RWPE1 (cell line): ENCODE measurements around the gene PCCA.
"Not testable (repeated sequence)": the region's sequence is repeated elsewhere in the genome, so short reads cannot be mapped to it uniquely, and the experiment has no call there.

Experiments used
- CTCF ChIA-PET: fragments of 350-600 bp; sonication (Branson Sonifier 250); formaldehyde crosslinking; extraction: SDS; loops from one replicate; lab custom pipeline; 2021; lab: Yijun Ruan, JAX
- POLR2A ChIA-PET: fragments of 400-600 bp; formaldehyde crosslinking; extraction: SDS; loops from one replicate; lab custom pipeline; 2020; ENCODE audit warnings: antibody characterized with exemption; ENCODE audit not compliant: low non-redundant PET; lab: Yijun Ruan, JAX
- DNase-seq: peaks from one replicate; pipeline ENCODE4 v3.0.0; 2012; ENCODE audit warnings: low spot score
- H3K27ac ChIP-seq: fragments of 450-650 bp; 2 replicates; pipeline ENCODE4 v1.5.1; 2017
- TF ChIP-seq, protein P1 (sequence below): fragments of 450-650 bp; conservative IDR thresholded peaks from 2 replicates; pipeline ENCODE4 v1.5.1; 2017; ENCODE audit warnings: low read depth, mild to moderate bottlenecking

The PCCA gene

DNA sequence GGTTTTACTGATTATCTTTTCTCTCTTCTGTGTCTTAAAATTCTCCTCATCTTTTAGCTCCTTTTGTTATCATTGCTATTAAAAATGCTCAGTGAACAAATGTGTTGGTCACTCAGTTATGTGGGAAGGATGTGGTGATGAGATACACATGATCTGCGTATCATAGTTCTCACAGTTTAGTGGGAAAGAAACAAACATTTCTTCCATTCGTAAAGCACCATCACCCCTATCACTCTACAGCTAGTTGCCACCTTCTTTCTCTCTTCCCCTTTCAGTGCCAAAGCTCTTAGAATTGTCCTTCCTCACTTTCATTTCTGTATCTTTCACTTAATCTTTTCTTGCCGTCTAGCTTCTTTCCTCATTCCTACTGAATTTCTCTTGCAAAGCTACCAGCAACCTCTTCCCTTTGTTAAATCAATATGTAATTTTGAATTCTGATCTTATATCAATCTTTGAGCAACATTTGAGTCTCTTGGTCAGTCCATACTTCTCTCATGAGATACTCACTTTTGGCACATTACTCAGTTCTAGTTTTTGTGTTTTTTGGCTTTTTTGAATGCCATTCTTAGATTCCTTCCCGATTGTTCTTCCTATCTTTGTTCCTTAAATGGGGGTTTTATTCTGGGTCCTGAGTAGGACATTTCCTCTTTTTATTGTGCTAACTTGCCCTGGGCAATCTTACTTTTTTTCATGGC, 122.3 kb downstream of the PCCA start:
- ChIA-PET POLR2A (no interaction called here), CTCF (no interaction called here)
- TF ChIP-seq, protein P1, sequence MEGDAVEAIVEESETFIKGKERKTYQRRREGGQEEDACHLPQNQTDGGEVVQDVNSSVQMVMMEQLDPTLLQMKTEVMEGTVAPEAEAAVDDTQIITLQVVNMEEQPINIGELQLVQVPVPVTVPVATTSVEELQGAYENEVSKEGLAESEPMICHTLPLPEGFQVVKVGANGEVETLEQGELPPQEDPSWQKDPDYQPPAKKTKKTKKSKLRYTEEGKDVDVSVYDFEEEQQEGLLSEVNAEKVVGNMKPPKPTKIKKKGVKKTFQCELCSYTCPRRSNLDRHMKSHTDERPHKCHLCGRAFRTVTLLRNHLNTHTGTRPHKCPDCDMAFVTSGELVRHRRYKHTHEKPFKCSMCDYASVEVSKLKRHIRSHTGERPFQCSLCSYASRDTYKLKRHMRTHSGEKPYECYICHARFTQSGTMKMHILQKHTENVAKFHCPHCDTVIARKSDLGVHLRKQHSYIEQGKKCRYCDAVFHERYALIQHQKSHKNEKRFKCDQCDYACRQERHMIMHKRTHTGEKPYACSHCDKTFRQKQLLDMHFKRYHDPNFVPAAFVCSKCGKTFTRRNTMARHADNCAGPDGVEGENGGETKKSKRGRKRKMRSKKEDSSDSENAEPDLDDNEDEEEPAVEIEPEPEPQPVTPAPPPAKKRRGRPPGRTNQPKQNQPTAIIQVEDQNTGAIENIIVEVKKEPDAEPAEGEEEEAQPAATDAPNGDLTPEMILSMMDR = no peak
- H3K27ac ChIP-seq = no peak overlapping the region
- DNase-seq = no peak

DNA sequence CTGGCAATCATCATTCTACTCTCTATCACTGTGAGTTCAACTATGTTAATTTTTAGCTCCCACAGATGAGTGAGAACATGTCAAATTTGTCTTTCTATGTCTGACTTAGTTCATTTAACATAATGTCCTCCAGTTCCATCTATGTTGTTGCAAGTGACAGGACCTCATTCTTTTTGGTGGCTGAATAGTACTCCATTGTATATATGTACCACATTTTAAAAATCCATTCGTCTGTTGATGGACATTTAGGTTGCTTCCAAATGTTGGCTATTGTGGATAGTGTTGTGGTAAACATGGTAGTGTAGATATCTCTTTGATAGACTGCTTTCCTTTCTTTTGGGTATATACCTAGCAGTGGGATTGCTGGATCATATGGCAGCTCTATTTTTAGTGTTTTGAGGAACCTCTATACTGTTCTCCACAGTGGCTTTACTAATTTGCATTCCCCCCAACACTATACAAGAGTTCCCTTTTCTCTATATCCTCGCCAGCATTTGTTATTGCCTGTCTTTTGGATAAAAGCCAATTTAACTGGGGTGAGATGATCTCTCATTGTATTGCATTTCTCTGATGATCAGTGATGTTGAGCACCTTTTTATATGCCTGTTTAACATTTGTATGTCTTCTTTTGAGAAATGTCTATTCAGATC, 124.1 kb downstream of the PCCA start:
- ChIA-PET POLR2A (no interaction called here), CTCF (no interaction called here)
- no peak for DNase-seq
- TF ChIP-seq, protein P1 = no peak
- no peak overlapping the region for H3K27ac ChIP-seq

DNA sequence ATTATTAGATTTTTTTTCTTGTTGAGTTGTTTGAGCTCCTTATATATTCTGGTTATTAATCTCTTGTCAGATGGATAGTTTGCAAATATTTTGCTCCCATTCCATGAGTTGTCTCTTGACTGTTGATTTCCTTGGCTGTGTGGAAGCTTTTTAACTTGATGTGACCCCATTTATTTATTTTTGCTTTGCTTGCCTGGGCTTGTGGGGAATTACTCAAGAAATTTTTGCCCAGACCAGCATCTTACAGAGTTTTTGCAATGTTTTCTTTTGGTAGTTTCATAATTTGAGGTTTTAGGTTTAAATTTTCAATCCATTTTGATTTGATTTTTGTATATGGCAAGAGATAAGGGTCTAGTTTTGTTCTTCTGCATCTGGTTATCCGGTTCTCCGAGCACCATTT, 124.7 kb downstream of the PCCA start:
- no peak overlapping the region for H3K27ac ChIP-seq
- DNase-seq = peak; percentile 5
- CTCF ChIA-PET = no interaction called here
- POLR2A ChIA-PET = no interaction called here
- TF ChIP-seq, protein P1 = no peak

DNA sequence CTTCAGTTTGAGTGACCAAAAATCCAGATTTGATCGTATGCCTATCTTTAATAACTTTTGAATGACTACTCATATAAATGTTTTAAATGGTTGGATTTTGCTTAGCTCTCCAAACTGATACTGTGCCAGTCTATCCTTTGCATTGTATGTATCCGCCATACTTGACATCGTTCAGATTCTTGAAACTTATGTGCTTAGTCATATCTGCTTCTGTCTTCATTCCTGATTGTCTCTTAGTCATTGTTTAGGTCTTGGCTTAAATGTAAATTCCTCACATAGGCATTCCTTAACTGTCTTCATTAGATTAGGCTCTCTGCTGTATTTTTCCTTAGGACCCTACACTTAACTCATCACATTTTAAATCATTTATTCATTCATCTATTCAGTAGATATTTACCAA, 126.0 kb downstream of the PCCA start:
- DNase-seq = peak; percentile 48
- TF ChIP-seq, protein P1 = no peak
- ChIA-PET POLR2A (no interaction called here), CTCF (interaction anchor here (0.5 kb wide), 1 partner anchor 299 kb away, joined by 3 read pairs; no protein-coding TSS in a partner anchor)
- H3K27ac ChIP-seq = no peak overlapping the region

DNA sequence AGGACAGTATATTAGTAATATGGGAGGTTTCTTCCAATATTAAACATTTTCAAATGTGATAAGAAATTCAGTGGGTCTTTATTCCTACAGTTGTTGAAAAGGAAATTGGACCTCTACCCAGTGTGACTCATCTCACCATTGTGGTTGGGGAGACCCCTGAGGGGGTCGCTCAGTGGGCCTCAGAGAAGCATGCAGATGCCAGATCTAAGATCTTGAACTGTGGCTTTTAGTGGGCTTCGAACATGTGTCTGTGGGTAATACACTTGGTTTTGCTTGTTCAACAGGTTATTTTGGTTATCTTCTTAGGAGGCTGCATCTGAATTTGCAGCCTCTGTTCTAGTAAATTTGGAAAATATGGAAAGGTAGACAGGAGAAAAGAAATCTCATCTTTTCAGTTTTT, 132.3 kb downstream of the PCCA start:
- ChIA-PET POLR2A (no interaction called here), CTCF (no interaction called here)

DNA sequence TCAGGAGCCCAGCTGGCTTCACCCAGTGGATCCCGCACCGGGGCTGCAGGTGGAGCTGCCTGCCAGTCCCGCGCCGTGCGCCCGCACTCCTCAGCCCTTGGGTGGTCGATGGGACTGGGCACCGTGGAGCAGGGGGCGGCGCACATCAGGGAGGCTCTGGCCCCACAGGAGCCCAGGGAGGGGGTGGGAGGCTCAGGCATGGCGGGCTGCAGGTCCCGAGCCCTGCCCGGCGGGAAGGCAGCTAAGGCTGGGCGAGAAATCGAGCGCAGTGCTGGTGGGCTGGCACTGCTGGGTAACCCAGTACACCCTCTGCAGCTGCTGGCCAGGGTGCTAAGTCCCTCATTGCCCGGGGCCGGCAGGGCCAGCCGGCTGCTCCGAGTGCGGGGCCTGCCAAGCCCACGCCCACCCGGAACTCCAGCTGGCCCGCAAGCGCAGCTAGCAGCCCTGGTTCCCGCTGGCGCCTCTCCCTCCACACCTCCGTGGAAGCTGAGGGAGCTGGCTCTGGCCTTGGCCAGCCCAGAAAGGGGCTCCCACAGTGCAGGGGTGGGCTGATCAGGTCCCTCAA, 135.2 kb downstream of the PCCA start:
- CTCF ChIA-PET = interaction anchor here (0.6 kb wide), 1 partner anchor 595 kb away, joined by 3 read pairs; no protein-coding TSS in a partner anchor
- H3K27ac ChIP-seq, POLR2A ChIA-PET, DNase-seq: not testable (repeated sequence)

More for the DNA sequence above, 132.3 kb downstream of the PCCA start:
- TF ChIP-seq, protein P1 = no peak
- no peak overlapping the region for H3K27ac ChIP-seq
- no peak for DNase-seq

DNA sequence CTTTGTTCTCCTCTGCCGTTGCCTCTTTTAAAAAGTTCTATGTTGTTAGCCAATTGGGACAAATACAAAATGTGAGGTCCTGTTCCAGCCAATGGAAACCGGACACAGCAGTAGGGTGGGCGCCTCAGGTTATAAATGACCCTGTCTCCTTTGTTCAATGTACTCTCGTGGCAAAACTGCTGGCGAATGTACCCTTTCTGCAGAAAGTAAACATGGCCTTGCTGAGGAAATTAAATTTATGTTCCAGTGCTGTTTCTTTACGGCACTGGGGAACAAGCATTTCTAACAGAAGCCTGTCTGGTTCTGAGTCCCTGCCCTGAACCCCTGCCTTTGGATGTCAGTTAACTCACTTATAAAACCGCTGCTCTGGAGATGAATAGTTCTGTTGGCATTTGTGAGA, 140.7 kb downstream of the PCCA start:
- ChIA-PET CTCF (no interaction called here), POLR2A (no interaction called here)
- H3K27ac ChIP-seq = no peak overlapping the region
- TF ChIP-seq, protein P1 = no peak
- no peak for DNase-seq
